OCI-LY1 (cell line): ENCODE data around the gene PSG1.

ENCODE experiments used
- H2AFZ ChIP-seq: fragments of 200-600 bp; sonication (generic), shearing (Covaris generic); 2 replicates; pipeline ENCODE4 v1.6.0; 2014; ENCODE audit warnings: antibody characterized with exemption, mild to moderate bottlenecking, low read length
- H3F3A ChIP-seq: fragments of 200-600 bp; sonication (generic), shearing (Covaris generic); 2 replicates; pipeline ENCODE4 v1.6.0; 2014; ENCODE audit warnings: mild to moderate bottlenecking, antibody characterized with exemption, low read length, moderate library complexity; ENCODE audit not compliant: insufficient read depth
- H3K27ac ChIP-seq: fragments of 200-600 bp; sonication (generic); 2 replicates; pipeline ENCODE4 v1.5.1; 2014; ENCODE audit warnings: low read length, mixed run types, mild to moderate bottlenecking, low read depth; ENCODE audit not compliant: poor library complexity, severe bottlenecking
- H3K27me3 ChIP-seq: fragments of 200-600 bp; sonication (generic); 2 replicates; pipeline ENCODE4 v1.6.0; 2014; ENCODE audit warnings: antibody characterized with exemption, mild to moderate bottlenecking, low read length, moderate library complexity; ENCODE audit not compliant: insufficient read depth
- H3K36me3 ChIP-seq: fragments of 200-600 bp; sonication (generic); 2 replicates; pipeline ENCODE4 v1.6.1; 2014; ENCODE audit warnings: mild to moderate bottlenecking, antibody characterized with exemption, low read length, moderate library complexity, mixed read lengths; ENCODE audit not compliant: insufficient read depth
- H3K4me1 ChIP-seq: fragments of 200-600 bp; sonication (generic); 2 replicates; pipeline ENCODE4 v1.5.1; 2014; ENCODE audit warnings: mild to moderate bottlenecking, low read length, moderate library complexity; ENCODE audit not compliant: insufficient read depth, severe bottlenecking
- H3K4me2 ChIP-seq: fragments of 200-600 bp; sonication (generic), shearing (Covaris generic); 2 replicates; pipeline ENCODE4 v1.6.1; 2014; ENCODE audit warnings: low read length
- H3K4me3 ChIP-seq: fragments of 200-600 bp; sonication (generic); 2 replicates; pipeline ENCODE4 v1.5.1; 2014; ENCODE audit warnings: low read length, low read depth, mild to moderate bottlenecking, mixed read lengths; ENCODE audit not compliant: poor library complexity, severe bottlenecking
- H3K79me2 ChIP-seq: fragments of 200-600 bp; shearing (Covaris generic); 2 replicates; pipeline ENCODE4 v1.6.1; 2016; ENCODE audit warnings: mixed run types, low read length, mixed read lengths; ENCODE audit not compliant: insufficient read depth
- H3K9ac ChIP-seq: fragments of 200-600 bp; sonication (generic), shearing (Covaris generic); 2 replicates; pipeline ENCODE4 v1.6.1; 2014; ENCODE audit warnings: mild to moderate bottlenecking, low read length, mixed read lengths
- H3K9me2 ChIP-seq: fragments of 200-600 bp; sonication (generic), shearing (Covaris generic); 2 replicates; pipeline ENCODE4 v1.6.1; 2014; ENCODE audit warnings: low read depth, mild to moderate bottlenecking, low read length, mixed read lengths
- H3K9me3 ChIP-seq: fragments of 200-600 bp; shearing (Covaris generic); 2 replicates; pipeline ENCODE4 v1.6.1; 2014; ENCODE audit warnings: low read length, mixed read lengths
- H4K20me1 ChIP-seq: fragments of 200-600 bp; sonication (generic), shearing (Covaris generic); 2 replicates; pipeline ENCODE4 v1.6.0; 2016; ENCODE audit warnings: mild to moderate bottlenecking, low read length; ENCODE audit not compliant: insufficient read depth
- EZH2 ChIP-seq: fragments of 200-600 bp; sonication (generic), shearing (Covaris generic); IDR thresholded peaks from 2 replicates; pipeline ENCODE4 v1.8.0; 2017; ENCODE audit warnings: borderline replicate concordance, mixed run types, mild to moderate bottlenecking, antibody characterized with exemption, low read length, moderate library complexity, mixed read lengths
- TF ChIP-seq, protein P1 (sequence below): fragments of 200-600 bp; sonication (generic), shearing (Covaris generic); IDR thresholded peaks from 2 replicates; pipeline ENCODE4 v1.5.1; 2017; ENCODE audit warnings: mild to moderate bottlenecking, antibody characterized with exemption, low read length, moderate library complexity, mixed read lengths

Gene PSG1

DNA sequence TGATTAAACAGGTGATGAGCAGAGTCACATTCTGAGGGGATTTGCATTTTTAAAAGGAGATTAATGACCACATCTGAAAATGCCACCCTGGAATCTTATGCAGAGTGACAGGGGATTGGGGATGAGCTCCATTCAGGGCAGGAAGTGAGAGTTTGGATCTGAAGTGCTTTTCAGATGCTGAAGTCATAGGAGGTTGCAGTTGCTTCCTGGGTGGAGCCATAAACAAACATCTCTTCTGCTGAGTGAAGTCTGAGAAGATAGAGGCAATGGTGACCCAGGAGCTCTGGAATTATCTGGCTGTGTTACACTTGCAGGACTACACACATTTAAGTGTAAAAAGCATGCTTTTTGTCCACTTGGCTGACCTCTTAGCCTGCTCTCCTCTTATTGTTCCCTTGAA is 62.6 kb downstream of the PSG1 start:
- Histone ChIP-seq H3K4me1 (no peaks in the 10 kb centered on the region), H2AFZ (no peak overlapping the region), H3K27me3 (no peaks in the 10 kb centered on the region), H3K79me2 (no peaks in the 10 kb centered on the region), H3F3A (no peaks in the 10 kb centered on the region), H3K27ac (no peak overlapping the region), H3K4me2 (no peak overlapping the region), H3K9me2 (no peaks in the 10 kb centered on the region), H3K9ac (no peak overlapping the region), H4K20me1 (no peaks in the 10 kb centered on the region), H3K4me3 (no peak overlapping the region), H3K36me3 (no peaks in the 10 kb centered on the region), H3K9me3 (no peaks in the 10 kb centered on the region)
- TF ChIP-seq, protein P1, sequence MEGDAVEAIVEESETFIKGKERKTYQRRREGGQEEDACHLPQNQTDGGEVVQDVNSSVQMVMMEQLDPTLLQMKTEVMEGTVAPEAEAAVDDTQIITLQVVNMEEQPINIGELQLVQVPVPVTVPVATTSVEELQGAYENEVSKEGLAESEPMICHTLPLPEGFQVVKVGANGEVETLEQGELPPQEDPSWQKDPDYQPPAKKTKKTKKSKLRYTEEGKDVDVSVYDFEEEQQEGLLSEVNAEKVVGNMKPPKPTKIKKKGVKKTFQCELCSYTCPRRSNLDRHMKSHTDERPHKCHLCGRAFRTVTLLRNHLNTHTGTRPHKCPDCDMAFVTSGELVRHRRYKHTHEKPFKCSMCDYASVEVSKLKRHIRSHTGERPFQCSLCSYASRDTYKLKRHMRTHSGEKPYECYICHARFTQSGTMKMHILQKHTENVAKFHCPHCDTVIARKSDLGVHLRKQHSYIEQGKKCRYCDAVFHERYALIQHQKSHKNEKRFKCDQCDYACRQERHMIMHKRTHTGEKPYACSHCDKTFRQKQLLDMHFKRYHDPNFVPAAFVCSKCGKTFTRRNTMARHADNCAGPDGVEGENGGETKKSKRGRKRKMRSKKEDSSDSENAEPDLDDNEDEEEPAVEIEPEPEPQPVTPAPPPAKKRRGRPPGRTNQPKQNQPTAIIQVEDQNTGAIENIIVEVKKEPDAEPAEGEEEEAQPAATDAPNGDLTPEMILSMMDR = no peak
- no peak for TF ChIP-seq EZH2
